ENCODE results near the gene NDUFS3. TPM values are rescaled to one million over a fixed set of nuclear protein-coding genes. Genes with fewer than 3 reads are reported as not detected.

Gene NDUFS3
- total and polyA plus RNA-seq, 2 of the 13 experiments (the other 11 are each of a cell fraction or from before 2014, with no cell fraction given), result 151 to 184 TPM

- TF ChIP-seq HNRNPH1 (optimal IDR thresholded peaks at IDR 0.05; ENCODE audit: low read depth, low read length) (no peak), TAF15 (IDR thresholded peaks at IDR 0.05; ENCODE audit: low read depth, low read length, poor library complexity, severe bottlenecking) (no peak), JUN (CRISPR knock-in tag; IDR thresholded peaks at IDR 0.05) (0 out of 2 replicates have a peak, but pooled peaks have one; percentile 19), ZNF569 (CRISPR knock-in tag; IDR thresholded peaks at IDR 0.05; ENCODE audit: borderline replicate concordance) (no peak), POGK (CRISPR knock-in tag; conservative IDR thresholded peaks at IDR 0.05) (peak; percentile 48), CENPX (CRISPR knock-in tag; IDR thresholded peaks at IDR 0.05) (no peak), ZNF609 (CRISPR knock-in tag; IDR thresholded peaks at IDR 0.05; ENCODE audit: borderline replicate concordance) (no peak), ZNF446 (CRISPR knock-in tag; IDR thresholded peaks at IDR 0.05) (peak; percentile 74), ZNF343 (CRISPR knock-in tag; IDR thresholded peaks at IDR 0.05) (no peak), RBM22 (optimal IDR thresholded peaks at IDR 0.05; ENCODE audit: low read length) (no peak), NFYC (CRISPR knock-in tag; IDR thresholded peaks at IDR 0.05) (no peak), MIXL1 (CRISPR knock-in tag; IDR thresholded peaks at IDR 0.05) (no peak), HMGXB4 (CRISPR knock-in tag; IDR thresholded peaks at IDR 0.05; ENCODE audit: borderline replicate concordance in 1 of 2, low read depth in 1 of 2) (peak in 1 of 2 experiments; percentile 54; a peak in 2 of 4 replicates), ZNF800 (CRISPR knock-in tag; IDR thresholded peaks at IDR 0.05) (no peak), E2F1 (CRISPR knock-in tag; IDR thresholded peaks at IDR 0.05) (peak; percentile 75), ZNF558 (CRISPR knock-in tag; IDR thresholded peaks at IDR 0.05; ENCODE audit: borderline replicate concordance) (no peak; the same call in 1 of the 2 replicates)
These were observed 13.3 kb upstream of the NDUFS3 start, which contains the start of gene PTPMT1 (continued) for GRCh38 chr11:47565340-47566148.

Measured in HepG2 (cell line).